SU-DHL-6 (cell line): ENCODE results near the gene SHOC2.

Experiments
- CTCF ChIP-seq: fragments of 200-600 bp; sonication (generic); IDR thresholded peaks from one replicate; pipeline ENCODE4 v1.5.1; 2017; ENCODE audit warnings: antibody characterized with exemption, mild to moderate bottlenecking, low read length, moderate library complexity; ENCODE audit not compliant: insufficient read depth, poor library complexity, severe bottlenecking
- EZH2phosphoT487 ChIP-seq: fragments of 200-600 bp; sonication (generic), shearing (Covaris generic); conservative IDR thresholded peaks from 2 replicates; pipeline ENCODE4 v1.6.1; 2018; ENCODE audit warnings: mild to moderate bottlenecking, antibody characterized with exemption, low read length, moderate library complexity, mixed read lengths

- TF ChIP-seq CTCF (no peak), EZH2phosphoT487 (no peak)
Measured at GRCh38 chr10:110978204-110978603, 58.8 kb downstream of the SHOC2 start.
